HG02571 (cell line): Measurements from ENCODE around the gene HYAL2.

ENCODE experiments used
- ATAC-seq: cut with Tn5 transposase; IDR thresholded peaks from one replicate; pipeline ENCODE4 v1.9.1; 2021; ENCODE audit warnings: mild to moderate bottlenecking, moderate library complexity; ENCODE audit not compliant: unreplicated experiment

HYAL2 gene

GRCh38 chr3:50322386-50323091 is at the start of gene HYAL2:
Gene HYAL2, minus strand, starts transcription at chr3:50322745. Its CDS starts 2,256 bp downstream, at chr3:50320489.
- ATAC-seq: no peak

GRCh38 chr3:50371133-50371685 is 48.7 kb upstream of the HYAL2 start:
- no peak for ATAC-seq

GRCh38 chr3:50370594-50370993 is 48.0 kb upstream of the HYAL2 start:
- no peak for ATAC-seq

- no peak for ATAC-seq
These were observed 46.6 kb upstream of the HYAL2 start for GRCh38 chr3:50369012-50369670.

GRCh38 chr3:50365842-50366220 is 43.3 kb upstream of the HYAL2 start:
- no peak for ATAC-seq

- ATAC-seq: peak; percentile 69
These were observed 42.7 kb upstream of the HYAL2 start for GRCh38 chr3:50365080-50365841.

GRCh38 chr3:50364573-50365079 is 42.1 kb upstream of the HYAL2 start:
- ATAC-seq: peak; percentile 14

GRCh38 chr3:50359760-50360110 is 37.2 kb upstream of the HYAL2 start:
- ATAC-seq: peak; percentile 15

GRCh38 chr3:50358911-50359759 is 36.6 kb upstream of the HYAL2 start, which contains the start of gene TMEM115:
Gene TMEM115, minus strand, starts transcription at chr3:50359521. Its CDS starts 458 bp downstream, at chr3:50359063.
- peak; percentile 98 for ATAC-seq

- no peak for ATAC-seq
These were observed 35.9 kb upstream of the HYAL2 start for GRCh38 chr3:50358355-50358910.

GRCh38 chr3:50357481-50357880 is 34.9 kb upstream of the HYAL2 start:
- ATAC-seq: no peak

- no peak for ATAC-seq
These were observed 34.0 kb upstream of the HYAL2 start for GRCh38 chr3:50356553-50356952.

- ATAC-seq: no peak
These were observed 33.4 kb upstream of the HYAL2 start for GRCh38 chr3:50355829-50356552.

GRCh38 chr3:50354850-50355249 is 32.3 kb upstream of the HYAL2 start:
- ATAC-seq: no peak

- no peak for ATAC-seq
These were observed 31.7 kb upstream of the HYAL2 start for GRCh38 chr3:50354186-50354764.

- no peak for ATAC-seq
These were observed 30.9 kb upstream of the HYAL2 start for GRCh38 chr3:50353245-50354004.

GRCh38 chr3:50352781-50353180 is 30.2 kb upstream of the HYAL2 start:
- ATAC-seq: no peak

- no peak for ATAC-seq
These were observed 28.8 kb upstream of the HYAL2 start for GRCh38 chr3:50351323-50351697.
